H1 (cell line): ENCODE data around the gene WDR38. TPM values are rescaled to one million over a fixed set of nuclear protein-coding genes. Genes with fewer than 3 reads are reported as not detected.

Source experiments
- CREB1 ChIP-seq: IDR thresholded peaks from 2 replicates; pipeline ENCODE4 v1.6.1; 2012; ENCODE audit warnings: inconsistent platforms
- KDM1A ChIP-seq: fragments of 200-600, 300-600 bp; sonication (generic); IDR thresholded peaks from 2 replicates; pipeline ENCODE4 v1.7.1; 2016; ENCODE audit warnings: mild to moderate bottlenecking, low read length, borderline replicate concordance
- KDM5A ChIP-seq: fragments of 200-600 bp; IDR thresholded peaks from 2 replicates; pipeline ENCODE4 v1.7.1; 2012; ENCODE audit warnings: mild to moderate bottlenecking, low read length, inconsistent platforms, mixed read lengths
- RAD21 ChIP-seq, 2 experiments: IDR thresholded peaks in 1 of 2; conservative IDR thresholded peaks in 1 of 2; 2 replicates each; pipeline ENCODE4 v1.6.1; 2011; ENCODE audit warnings: low read depth in 2 of 2, low read length in 2 of 2, improper control_type of control experiment in 1 of 2, inconsistent platforms in 1 of 2, mild to moderate bottlenecking in 1 of 2, moderate library complexity in 1 of 2
- SUZ12 ChIP-seq: fragments of 200-600 bp; sonication (generic); IDR thresholded peaks from 2 replicates; pipeline ENCODE4 v1.6.1; 2012; ENCODE audit warnings: mild to moderate bottlenecking, inconsistent platforms, low read length, moderate library complexity, mixed read lengths
- TAF7 ChIP-seq: optimal IDR thresholded peaks from 2 replicates; pipeline ENCODE3; 2011; ENCODE audit warnings: low read depth, mild to moderate bottlenecking, inconsistent platforms, low read length, moderate library complexity, borderline replicate concordance
- TBP ChIP-seq: IDR thresholded peaks from 2 replicates; pipeline ENCODE4 v1.6.1; 2011; ENCODE audit warnings: low read depth, low read length, improper control_type of control experiment
- polyA plus RNA-seq, 7 experiments: library from polyadenylated mRNA; depleted of rRNA in 3 of 7; stranded (reverse) in 5 of 7; unstranded in 2 of 7; fragments of >200 nt in 5 of 7; fragments of 200-250 nt in 2 of 7; gene quantifications; 1 replicate in 5 of 7; 2 replicates in 1 of 7; 4 replicates in 1 of 7; pipeline versions ENCODE4 v1.2.1 to v1.2.3, GENCODE V29; 2011 to 2013; ENCODE audit warnings: missing spikeins in 2 of 7, mixed read lengths in 2 of 7
- total RNA-seq: library from RNA; stranded (reverse); fragmentation: NEBNext Ultra II Directional; extraction: Animal tissue kit (Norgen Biotek cat#: 25700); gene quantifications from 2 replicates; pipeline ENCODE4 v1.2.1, GENCODE V29; 2021
- TF ChIP-seq, protein P1 (sequence below): fragments of 300-600 bp; sonication (generic); IDR thresholded peaks from 2 replicates; pipeline ENCODE4 v1.7.1; 2012; ENCODE audit warnings: low read length, moderate library complexity, mild to moderate bottlenecking, inconsistent platforms; ENCODE audit not compliant: insufficient replicate concordance
- TF ChIP-seq, protein P2 (sequence below): IDR thresholded peaks from 2 replicates; pipeline ENCODE4 v1.6.1; 2012; ENCODE audit warnings: inconsistent platforms

The WDR38 gene
- total and polyA plus RNA-seq, 2 of the 8 experiments (the other 6 are each of a cell fraction or from before 2014, with no cell fraction given) = not detected

DNA sequence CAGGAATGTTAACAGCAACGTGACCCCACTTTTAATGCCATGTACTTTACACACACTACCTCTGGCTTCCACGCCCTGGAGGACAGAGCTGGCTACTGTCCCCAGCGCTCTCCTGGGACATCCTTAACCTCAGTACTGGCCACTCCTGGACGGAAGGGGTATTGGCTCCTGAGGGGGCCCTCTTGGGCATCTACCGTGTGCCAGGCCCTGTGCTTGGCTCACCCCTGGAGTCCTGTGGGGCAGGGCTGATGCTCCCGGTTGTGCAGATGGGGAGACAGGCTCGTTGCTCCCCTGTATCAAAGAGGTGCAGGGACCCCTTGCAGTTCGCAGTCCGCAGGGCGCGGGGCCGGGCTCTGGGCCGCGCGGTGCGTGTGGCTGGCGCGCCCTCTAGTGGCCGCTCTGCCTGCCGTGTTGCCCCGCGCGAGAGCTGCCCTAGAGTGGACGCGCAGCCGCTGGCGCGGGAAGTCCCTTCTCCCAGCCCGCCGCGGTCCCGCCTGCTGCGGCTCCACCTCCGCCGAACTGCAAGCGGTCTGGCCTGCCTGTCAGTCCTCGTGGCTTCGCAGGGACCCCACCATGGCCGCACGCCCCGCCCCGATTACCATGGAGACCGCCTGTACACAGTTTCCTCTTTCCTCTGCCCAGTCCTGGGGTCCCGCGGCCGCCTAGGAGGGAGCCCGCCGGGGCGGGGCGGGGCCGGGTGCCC lies at the start of gene WDR38 (continued):
- TF ChIP-seq, protein P1, sequence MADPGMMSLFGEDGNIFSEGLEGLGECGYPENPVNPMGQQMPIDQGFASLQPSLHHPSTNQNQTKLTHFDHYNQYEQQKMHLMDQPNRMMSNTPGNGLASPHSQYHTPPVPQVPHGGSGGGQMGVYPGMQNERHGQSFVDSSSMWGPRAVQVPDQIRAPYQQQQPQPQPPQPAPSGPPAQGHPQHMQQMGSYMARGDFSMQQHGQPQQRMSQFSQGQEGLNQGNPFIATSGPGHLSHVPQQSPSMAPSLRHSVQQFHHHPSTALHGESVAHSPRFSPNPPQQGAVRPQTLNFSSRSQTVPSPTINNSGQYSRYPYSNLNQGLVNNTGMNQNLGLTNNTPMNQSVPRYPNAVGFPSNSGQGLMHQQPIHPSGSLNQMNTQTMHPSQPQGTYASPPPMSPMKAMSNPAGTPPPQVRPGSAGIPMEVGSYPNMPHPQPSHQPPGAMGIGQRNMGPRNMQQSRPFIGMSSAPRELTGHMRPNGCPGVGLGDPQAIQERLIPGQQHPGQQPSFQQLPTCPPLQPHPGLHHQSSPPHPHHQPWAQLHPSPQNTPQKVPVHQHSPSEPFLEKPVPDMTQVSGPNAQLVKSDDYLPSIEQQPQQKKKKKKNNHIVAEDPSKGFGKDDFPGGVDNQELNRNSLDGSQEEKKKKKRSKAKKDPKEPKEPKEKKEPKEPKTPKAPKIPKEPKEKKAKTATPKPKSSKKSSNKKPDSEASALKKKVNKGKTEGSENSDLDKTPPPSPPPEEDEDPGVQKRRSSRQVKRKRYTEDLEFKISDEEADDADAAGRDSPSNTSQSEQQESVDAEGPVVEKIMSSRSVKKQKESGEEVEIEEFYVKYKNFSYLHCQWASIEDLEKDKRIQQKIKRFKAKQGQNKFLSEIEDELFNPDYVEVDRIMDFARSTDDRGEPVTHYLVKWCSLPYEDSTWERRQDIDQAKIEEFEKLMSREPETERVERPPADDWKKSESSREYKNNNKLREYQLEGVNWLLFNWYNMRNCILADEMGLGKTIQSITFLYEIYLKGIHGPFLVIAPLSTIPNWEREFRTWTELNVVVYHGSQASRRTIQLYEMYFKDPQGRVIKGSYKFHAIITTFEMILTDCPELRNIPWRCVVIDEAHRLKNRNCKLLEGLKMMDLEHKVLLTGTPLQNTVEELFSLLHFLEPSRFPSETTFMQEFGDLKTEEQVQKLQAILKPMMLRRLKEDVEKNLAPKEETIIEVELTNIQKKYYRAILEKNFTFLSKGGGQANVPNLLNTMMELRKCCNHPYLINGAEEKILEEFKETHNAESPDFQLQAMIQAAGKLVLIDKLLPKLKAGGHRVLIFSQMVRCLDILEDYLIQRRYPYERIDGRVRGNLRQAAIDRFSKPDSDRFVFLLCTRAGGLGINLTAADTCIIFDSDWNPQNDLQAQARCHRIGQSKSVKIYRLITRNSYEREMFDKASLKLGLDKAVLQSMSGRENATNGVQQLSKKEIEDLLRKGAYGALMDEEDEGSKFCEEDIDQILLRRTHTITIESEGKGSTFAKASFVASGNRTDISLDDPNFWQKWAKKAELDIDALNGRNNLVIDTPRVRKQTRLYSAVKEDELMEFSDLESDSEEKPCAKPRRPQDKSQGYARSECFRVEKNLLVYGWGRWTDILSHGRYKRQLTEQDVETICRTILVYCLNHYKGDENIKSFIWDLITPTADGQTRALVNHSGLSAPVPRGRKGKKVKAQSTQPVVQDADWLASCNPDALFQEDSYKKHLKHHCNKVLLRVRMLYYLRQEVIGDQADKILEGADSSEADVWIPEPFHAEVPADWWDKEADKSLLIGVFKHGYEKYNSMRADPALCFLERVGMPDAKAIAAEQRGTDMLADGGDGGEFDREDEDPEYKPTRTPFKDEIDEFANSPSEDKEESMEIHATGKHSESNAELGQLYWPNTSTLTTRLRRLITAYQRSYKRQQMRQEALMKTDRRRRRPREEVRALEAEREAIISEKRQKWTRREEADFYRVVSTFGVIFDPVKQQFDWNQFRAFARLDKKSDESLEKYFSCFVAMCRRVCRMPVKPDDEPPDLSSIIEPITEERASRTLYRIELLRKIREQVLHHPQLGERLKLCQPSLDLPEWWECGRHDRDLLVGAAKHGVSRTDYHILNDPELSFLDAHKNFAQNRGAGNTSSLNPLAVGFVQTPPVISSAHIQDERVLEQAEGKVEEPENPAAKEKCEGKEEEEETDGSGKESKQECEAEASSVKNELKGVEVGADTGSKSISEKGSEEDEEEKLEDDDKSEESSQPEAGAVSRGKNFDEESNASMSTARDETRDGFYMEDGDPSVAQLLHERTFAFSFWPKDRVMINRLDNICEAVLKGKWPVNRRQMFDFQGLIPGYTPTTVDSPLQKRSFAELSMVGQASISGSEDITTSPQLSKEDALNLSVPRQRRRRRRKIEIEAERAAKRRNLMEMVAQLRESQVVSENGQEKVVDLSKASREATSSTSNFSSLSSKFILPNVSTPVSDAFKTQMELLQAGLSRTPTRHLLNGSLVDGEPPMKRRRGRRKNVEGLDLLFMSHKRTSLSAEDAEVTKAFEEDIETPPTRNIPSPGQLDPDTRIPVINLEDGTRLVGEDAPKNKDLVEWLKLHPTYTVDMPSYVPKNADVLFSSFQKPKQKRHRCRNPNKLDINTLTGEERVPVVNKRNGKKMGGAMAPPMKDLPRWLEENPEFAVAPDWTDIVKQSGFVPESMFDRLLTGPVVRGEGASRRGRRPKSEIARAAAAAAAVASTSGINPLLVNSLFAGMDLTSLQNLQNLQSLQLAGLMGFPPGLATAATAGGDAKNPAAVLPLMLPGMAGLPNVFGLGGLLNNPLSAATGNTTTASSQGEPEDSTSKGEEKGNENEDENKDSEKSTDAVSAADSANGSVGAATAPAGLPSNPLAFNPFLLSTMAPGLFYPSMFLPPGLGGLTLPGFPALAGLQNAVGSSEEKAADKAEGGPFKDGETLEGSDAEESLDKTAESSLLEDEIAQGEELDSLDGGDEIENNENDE = no peak
- peak; percentile 20 for TF ChIP-seq TAF7
- TF ChIP-seq, protein P2, sequence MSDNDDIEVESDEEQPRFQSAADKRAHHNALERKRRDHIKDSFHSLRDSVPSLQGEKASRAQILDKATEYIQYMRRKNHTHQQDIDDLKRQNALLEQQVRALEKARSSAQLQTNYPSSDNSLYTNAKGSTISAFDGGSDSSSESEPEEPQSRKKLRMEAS = peak; percentile 87
- TF ChIP-seq KDM5A = peak; percentile 95
- TF ChIP-seq KDM1A = peak; percentile 93
- no peak for TF ChIP-seq SUZ12
- TF ChIP-seq CREB1 = peak; percentile 39; the same call in 1 of the 2 replicates
- TF ChIP-seq RAD21 (IDR thresholded peaks at IDR 0.05 in 1 of 2, conservative IDR thresholded peaks at IDR 0.05 in 1 of 2; ENCODE audit: low read depth in 2 of 2, low read length in 2 of 2) = peak; percentile 74 to 77
- TF ChIP-seq TBP = peak; percentile 35; the same call in 1 of the 2 replicates
